C4-2B (cell line): ENCODE measurements around the gene ELFN1.

Experiments used
- ZFX ChIP-seq: fragments of 450-650 bp; IDR thresholded peaks from 2 replicates; pipeline ENCODE4 v1.6.1; 2017
- TF ChIP-seq, protein P1 (sequence below): fragments of 450-650 bp; conservative IDR thresholded peaks from 2 replicates; pipeline ENCODE4 v1.5.1; 2017; ENCODE audit warnings: mild to moderate bottlenecking

- TF ChIP-seq, protein P1, sequence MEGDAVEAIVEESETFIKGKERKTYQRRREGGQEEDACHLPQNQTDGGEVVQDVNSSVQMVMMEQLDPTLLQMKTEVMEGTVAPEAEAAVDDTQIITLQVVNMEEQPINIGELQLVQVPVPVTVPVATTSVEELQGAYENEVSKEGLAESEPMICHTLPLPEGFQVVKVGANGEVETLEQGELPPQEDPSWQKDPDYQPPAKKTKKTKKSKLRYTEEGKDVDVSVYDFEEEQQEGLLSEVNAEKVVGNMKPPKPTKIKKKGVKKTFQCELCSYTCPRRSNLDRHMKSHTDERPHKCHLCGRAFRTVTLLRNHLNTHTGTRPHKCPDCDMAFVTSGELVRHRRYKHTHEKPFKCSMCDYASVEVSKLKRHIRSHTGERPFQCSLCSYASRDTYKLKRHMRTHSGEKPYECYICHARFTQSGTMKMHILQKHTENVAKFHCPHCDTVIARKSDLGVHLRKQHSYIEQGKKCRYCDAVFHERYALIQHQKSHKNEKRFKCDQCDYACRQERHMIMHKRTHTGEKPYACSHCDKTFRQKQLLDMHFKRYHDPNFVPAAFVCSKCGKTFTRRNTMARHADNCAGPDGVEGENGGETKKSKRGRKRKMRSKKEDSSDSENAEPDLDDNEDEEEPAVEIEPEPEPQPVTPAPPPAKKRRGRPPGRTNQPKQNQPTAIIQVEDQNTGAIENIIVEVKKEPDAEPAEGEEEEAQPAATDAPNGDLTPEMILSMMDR = no peak
- no peak for TF ChIP-seq ZFX
Observed at GRCh38 chr7:1696671-1697498, 26.8 kb downstream of the ELFN1 start.
